OCI-LY3 (cell line): ENCODE data around the gene IL36B.

ENCODE experiments used
- H2AFZ ChIP-seq: fragments of 200-600, 300-600 bp; shearing (Covaris generic); 2 replicates; pipeline ENCODE4 v1.6.0; 2014; ENCODE audit warnings: antibody characterized with exemption, low read depth, low read length
- H3K27ac ChIP-seq: fragments of 200-600, 300-600 bp; sonication (generic); 2 replicates; pipeline ENCODE4 v1.5.1; 2014; ENCODE audit warnings: mild to moderate bottlenecking, low read length, moderate library complexity, mixed read lengths
- H3K27me3 ChIP-seq: fragments of 200-600, 300-600 bp; sonication (generic); 2 replicates; pipeline ENCODE4 v1.6.1; 2014; ENCODE audit warnings: low read depth, low read length, mixed read lengths
- H3K36me3 ChIP-seq: fragments of 200-600, 300-600 bp; sonication (generic); replicated peaks from 2 replicates; pipeline ENCODE3; 2014; ENCODE audit warnings: low read depth, low read length, mixed read lengths
- H3K4me1 ChIP-seq: fragments of 300-600, 200-600 bp; sonication (generic); 2 replicates; pipeline ENCODE4 v1.6.1; 2014; ENCODE audit warnings: low read length, mixed read lengths
- H3K4me2 ChIP-seq: fragments of 200-600, 300-600 bp; sonication (generic); 2 replicates; pipeline ENCODE4 v1.6.1; 2014; ENCODE audit warnings: low read length, mixed read lengths
- H3K4me3 ChIP-seq: fragments of 300-600, 200-600 bp; sonication (generic); 2 replicates; pipeline ENCODE4 v1.5.1; 2014; ENCODE audit warnings: antibody characterized with exemption, mild to moderate bottlenecking, low read length, moderate library complexity
- H3K79me2 ChIP-seq: fragments of 300-600, 200-600 bp; shearing (Covaris generic); 2 replicates; pipeline ENCODE4 v1.6.1; 2014; ENCODE audit warnings: mild to moderate bottlenecking, low read length, mixed read lengths
- H3K9ac ChIP-seq: fragments of 300-600, 200-600 bp; shearing (Covaris generic); 2 replicates; pipeline ENCODE4 v1.6.0; 2014; ENCODE audit warnings: mild to moderate bottlenecking, low read length, moderate library complexity
- H3K9me3 ChIP-seq: fragments of 200-600, 300-600 bp; shearing (Covaris generic); 2 replicates; pipeline ENCODE4 v1.6.1; 2014; ENCODE audit warnings: low read length, mixed read lengths; ENCODE audit not compliant: insufficient read depth
- H4K20me1 ChIP-seq: fragments of 200-600, 300-600 bp; sonication (generic); 2 replicates; pipeline ENCODE4 v1.6.1; 2016; ENCODE audit warnings: low read length, mixed read lengths; ENCODE audit not compliant: insufficient read depth
- EZH2phosphoT487 ChIP-seq: fragments of 200-600 bp; shearing (Covaris generic); IDR thresholded peaks from 2 replicates; pipeline ENCODE4 v1.6.1; 2018; ENCODE audit warnings: antibody characterized with exemption, mixed run types, low read depth
- TF ChIP-seq, protein P1 (sequence below): fragments of 200-600, 300-600 bp; sonication (generic); IDR thresholded peaks from 2 replicates; pipeline ENCODE4 v1.5.1; 2014; ENCODE audit warnings: antibody characterized with exemption, low read length, low read depth

Gene IL36B

DNA sequence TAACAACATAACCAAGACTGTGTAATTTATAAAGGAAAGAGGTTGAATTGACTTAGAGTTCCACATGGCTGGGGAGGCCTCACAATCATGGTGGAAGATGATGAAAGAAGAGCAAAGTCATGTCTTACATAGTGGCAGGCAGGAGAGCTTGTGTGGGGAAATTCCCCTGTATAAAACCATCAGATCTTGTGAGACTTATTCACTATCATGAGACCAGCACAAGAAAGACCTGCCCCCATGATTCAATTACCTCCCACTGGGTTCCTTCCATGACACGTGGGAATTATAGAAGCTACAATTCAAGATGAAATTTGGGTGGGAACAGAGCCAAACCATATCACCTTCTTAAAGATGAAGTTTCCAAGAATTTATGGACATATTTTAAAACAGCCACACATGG lies 3.9 kb upstream of the IL36B start:
- H3K4me1 ChIP-seq = no peaks in the 10 kb centered on the region
- H3K79me2 ChIP-seq = no peaks in the 10 kb centered on the region
- H2AFZ ChIP-seq = no peak overlapping the region
- H3K9me3 ChIP-seq = no peaks in the 10 kb centered on the region
- H4K20me1 ChIP-seq = no peaks in the 10 kb centered on the region
- no peaks in the 10 kb centered on the region for H3K36me3 ChIP-seq
- H3K27ac ChIP-seq = no peak overlapping the region
- H3K4me3 ChIP-seq = no peak overlapping the region
- no peak overlapping the region for H3K4me2 ChIP-seq
- no peak overlapping the region for H3K9ac ChIP-seq
- TF ChIP-seq EZH2phosphoT487 = no peak
- TF ChIP-seq, protein P1, sequence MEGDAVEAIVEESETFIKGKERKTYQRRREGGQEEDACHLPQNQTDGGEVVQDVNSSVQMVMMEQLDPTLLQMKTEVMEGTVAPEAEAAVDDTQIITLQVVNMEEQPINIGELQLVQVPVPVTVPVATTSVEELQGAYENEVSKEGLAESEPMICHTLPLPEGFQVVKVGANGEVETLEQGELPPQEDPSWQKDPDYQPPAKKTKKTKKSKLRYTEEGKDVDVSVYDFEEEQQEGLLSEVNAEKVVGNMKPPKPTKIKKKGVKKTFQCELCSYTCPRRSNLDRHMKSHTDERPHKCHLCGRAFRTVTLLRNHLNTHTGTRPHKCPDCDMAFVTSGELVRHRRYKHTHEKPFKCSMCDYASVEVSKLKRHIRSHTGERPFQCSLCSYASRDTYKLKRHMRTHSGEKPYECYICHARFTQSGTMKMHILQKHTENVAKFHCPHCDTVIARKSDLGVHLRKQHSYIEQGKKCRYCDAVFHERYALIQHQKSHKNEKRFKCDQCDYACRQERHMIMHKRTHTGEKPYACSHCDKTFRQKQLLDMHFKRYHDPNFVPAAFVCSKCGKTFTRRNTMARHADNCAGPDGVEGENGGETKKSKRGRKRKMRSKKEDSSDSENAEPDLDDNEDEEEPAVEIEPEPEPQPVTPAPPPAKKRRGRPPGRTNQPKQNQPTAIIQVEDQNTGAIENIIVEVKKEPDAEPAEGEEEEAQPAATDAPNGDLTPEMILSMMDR = no peak
- H3K27me3 ChIP-seq = no peaks in the 10 kb centered on the region

DNA sequence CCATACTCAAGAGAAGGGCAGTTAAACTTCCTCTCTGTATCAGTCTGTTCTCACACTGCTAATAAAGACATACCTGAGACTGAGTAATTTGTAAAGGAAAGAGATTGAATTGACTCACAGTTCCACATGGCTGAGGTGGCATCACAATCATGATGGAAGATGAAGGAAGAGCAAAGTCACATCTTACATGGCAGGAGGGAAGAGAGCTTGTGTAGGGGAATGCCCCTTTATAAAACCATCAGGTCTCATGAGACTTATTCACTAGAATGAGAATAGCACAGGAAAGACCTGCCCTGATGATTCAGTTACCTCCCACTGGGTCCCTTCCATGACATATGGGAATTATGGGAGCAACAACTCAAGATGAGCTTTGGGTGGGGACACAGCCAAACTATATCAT lies 1.4 kb upstream of the IL36B start:
- TF ChIP-seq, protein P1 = no peak
- no peak for TF ChIP-seq EZH2phosphoT487
- Histone ChIP-seq H4K20me1 (no peaks in the 10 kb centered on the region), H3K4me3 (no peak overlapping the region), H3K4me2 (no peak overlapping the region), H3K27me3 (no peaks in the 10 kb centered on the region), H3K36me3 (no peaks in the 10 kb centered on the region), H3K9ac (no peak overlapping the region), H3K27ac (no peak overlapping the region), H3K4me1 (no peaks in the 10 kb centered on the region), H3K79me2 (no peaks in the 10 kb centered on the region), H2AFZ (no peak overlapping the region), H3K9me3 (no peaks in the 10 kb centered on the region)

DNA sequence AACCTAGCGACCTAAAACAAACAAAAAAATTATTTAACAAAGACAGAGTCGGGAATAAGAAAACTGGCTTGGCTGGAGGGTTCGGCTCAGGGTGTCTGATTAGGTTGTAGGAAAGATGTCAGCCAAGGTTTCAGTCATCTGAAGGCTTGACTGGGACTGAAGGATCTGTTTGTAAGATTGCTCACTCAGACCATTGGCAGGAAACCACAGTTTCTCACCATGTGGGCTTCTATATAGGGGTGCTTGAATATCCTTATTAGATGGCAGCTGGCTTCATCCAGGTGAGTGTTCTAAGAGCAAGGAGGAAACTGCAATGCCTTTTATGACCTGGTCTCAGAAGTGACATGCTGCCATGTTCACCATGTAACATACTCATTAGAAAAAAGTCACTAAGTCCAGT lies 999 bp upstream of the IL36B start:
- Histone ChIP-seq H3K9ac (no peak overlapping the region), H3K4me3 (no peak overlapping the region), H3K36me3 (no peaks in the 10 kb centered on the region), H3K9me3 (no peaks in the 10 kb centered on the region), H3K4me1 (no peaks in the 10 kb centered on the region), H3K27me3 (no peaks in the 10 kb centered on the region), H3K4me2 (no peak overlapping the region), H4K20me1 (no peaks in the 10 kb centered on the region), H3K27ac (no peak overlapping the region), H3K79me2 (no peaks in the 10 kb centered on the region), H2AFZ (no peak overlapping the region)
- TF ChIP-seq, protein P1 = no peak
- TF ChIP-seq EZH2phosphoT487 = no peak

DNA sequence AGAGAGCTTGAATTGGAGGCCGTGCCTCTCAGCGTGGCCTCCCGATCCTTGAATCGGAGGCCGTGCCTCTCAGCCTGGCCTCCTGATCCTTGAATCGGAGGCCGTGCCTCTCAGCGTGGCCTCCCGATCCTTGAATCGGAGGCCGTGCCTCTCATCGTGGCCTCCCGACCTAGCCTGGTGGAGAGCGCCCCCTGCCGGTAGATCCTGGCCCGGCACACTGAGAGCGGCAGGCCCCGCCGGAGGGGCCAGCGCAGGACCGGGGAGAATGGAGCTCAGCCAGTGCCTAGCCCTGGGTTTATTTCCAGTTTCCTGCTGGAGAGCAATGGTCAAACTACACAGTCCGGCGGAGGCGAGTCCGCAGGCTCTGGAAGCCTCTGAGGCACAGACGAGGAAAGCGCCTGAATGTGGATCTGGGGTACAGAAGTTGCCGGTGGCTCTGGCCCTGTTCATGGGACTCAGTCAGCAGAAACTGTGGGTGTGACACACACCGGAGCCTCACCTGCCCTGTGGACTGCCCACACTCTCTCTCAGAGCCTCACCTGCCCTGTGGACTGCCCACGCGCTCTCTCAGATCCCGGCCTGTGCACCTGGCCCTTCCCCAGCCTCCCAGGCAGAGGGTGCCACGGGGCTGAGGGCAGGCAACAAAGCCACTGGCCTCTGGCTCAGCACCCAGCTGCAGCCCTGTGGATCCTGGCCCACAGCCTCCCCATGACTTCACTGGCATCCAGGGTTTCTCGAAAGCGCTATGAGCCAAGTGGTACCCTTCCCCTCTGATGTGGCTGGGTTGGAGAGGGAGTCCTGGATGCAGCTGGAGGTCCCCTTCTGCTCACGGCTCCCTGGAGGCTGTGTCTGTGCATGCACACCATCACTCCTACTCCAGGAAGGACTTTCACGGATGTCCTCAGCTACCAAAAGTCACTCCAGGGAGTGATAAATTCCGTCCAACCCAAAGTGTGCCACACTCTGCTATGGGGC lies 1.5 kb downstream of the IL36B start:
- H2AFZ ChIP-seq = no peak overlapping the region
- H4K20me1 ChIP-seq = no peaks in the 10 kb centered on the region
- H3K4me1 ChIP-seq = no peaks in the 10 kb centered on the region
- TF ChIP-seq EZH2phosphoT487 = no peak
- TF ChIP-seq, protein P1 = peak; percentile 14; the same call in 1 of the 2 replicates
- H3K36me3 ChIP-seq = no peaks in the 10 kb centered on the region
- 0 out of 2 replicates have a peak, but pooled peaks cover 8% of the 10 kb centered on the region for H3K27me3 ChIP-seq
- H3K27ac ChIP-seq = no peak overlapping the region
- H3K9ac ChIP-seq = no peak overlapping the region
- H3K79me2 ChIP-seq = no peaks in the 10 kb centered on the region
- H3K9me3 ChIP-seq = no peaks in the 10 kb centered on the region
- H3K4me2 ChIP-seq = no peak overlapping the region
- no peak overlapping the region for H3K4me3 ChIP-seq
